GM12878 (cell line): Measurements from ENCODE around the gene USP34. TPM values are rescaled to one million over a fixed set of nuclear protein-coding genes. Genes with fewer than 3 reads are reported as not detected.
A peak's percentile ranks its signal among the peaks of the same experiment; 100 is the strongest.

ENCODE experiments used
- ATAC-seq: fragments of 200-7000 bp; cut with Tn5 transposase; 3 replicates; pipeline ENCODE4 v1.9.1; 2020; ENCODE audit warnings: mild to moderate bottlenecking, moderate library complexity
- BruUV-seq: library from RNA; stranded (reverse); fragments of 400-500 nt; replicated peaks from 2 replicates; lab custom pipeline; 2021; lab: Mats Ljungman, UMichigan
- CTCF ChIA-PET: fragments of 300-600 bp; sonication (Branson Sonifier 250); formaldehyde crosslinking; extraction: SDS; loops from one replicate; lab custom pipeline; 2021; ENCODE audit warnings: inconsistent platforms; lab: Yijun Ruan, JAX
- POLR2A ChIA-PET: fragments of 350-600 bp; formaldehyde crosslinking; extraction: SDS; loops from one replicate; lab custom pipeline; 2021; ENCODE audit warnings: inconsistent platforms; lab: Charles Lee
- RAD21 ChIA-PET: fragments of 300-600 bp; sonication (Branson Sonifier 250); formaldehyde crosslinking; loops from one replicate; lab custom pipeline; 2023; ENCODE audit warnings: antibody characterized with exemption; ENCODE audit not compliant: unreplicated experiment; lab: Charles Lee
- SMC1A ChIA-PET: fragments of 300-600 bp; sonication (Branson Sonifier 250); formaldehyde crosslinking; loops from one replicate; lab custom pipeline; 2023; ENCODE audit not compliant: unreplicated experiment, uncharacterized antibody; lab: Charles Lee
- DNase-seq: peaks from one replicate; pipeline ENCODE4 v3.0.0-alpha.2; 2011; ENCODE audit warnings: low read depth, low spot score
- FAIRE-seq: peaks from 3 replicates; lab custom pipeline; 2011; peaks lifted over from hg19 to GRCh38; lab: Jason Lieb, UNC
- H2AFZ ChIP-seq: 2 replicates; pipeline ENCODE4 v1.6.0; 2011; ENCODE audit warnings: low read depth, low read length, control low read depth; ENCODE audit not compliant: control insufficient read depth
- H3K27ac ChIP-seq: 2 replicates; pipeline ENCODE4 v1.5.1; 2011; ENCODE audit warnings: control low read depth; ENCODE audit not compliant: control insufficient read depth, insufficient read depth
- H3K27me3 ChIP-seq, 2 experiments: replicated peaks in 1 of 2; 2 replicates each; pipeline versions ENCODE4 v1.6.0 to v1.6.1; 2011; ENCODE audit warnings: low read length in 1 of 2; ENCODE audit not compliant: control insufficient read depth in 2 of 2, insufficient read depth in 2 of 2
- H3K36me3 ChIP-seq, 2 experiments: 2 replicates each; pipeline ENCODE4 v1.5.1; 2011; ENCODE audit warnings: low read length in 1 of 2; ENCODE audit not compliant: control insufficient read depth in 2 of 2, insufficient read depth in 2 of 2
- H3K4me1 ChIP-seq: 2 replicates; pipeline ENCODE4 v1.6.1; 2011; ENCODE audit warnings: mild to moderate bottlenecking, low read length, moderate library complexity, mixed read lengths; ENCODE audit not compliant: control insufficient read depth, insufficient read depth
- H3K4me2 ChIP-seq: 2 replicates; pipeline ENCODE4 v1.6.0; 2011; ENCODE audit warnings: control low read depth; ENCODE audit not compliant: control insufficient read depth, insufficient read depth
- H3K4me3 ChIP-seq: fragments of 200-600 bp; sonication (generic); 2 replicates; pipeline ENCODE4 v1.5.1; 2016
- H3K79me2 ChIP-seq: 2 replicates; pipeline ENCODE4 v1.6.0; 2011; ENCODE audit warnings: low read length; ENCODE audit not compliant: control insufficient read depth, insufficient read depth
- H3K9ac ChIP-seq: 2 replicates; pipeline ENCODE4 v1.8.0; 2011; ENCODE audit warnings: low read length, control low read depth, mixed read lengths; ENCODE audit not compliant: control insufficient read depth, insufficient read depth
- H3K9me3 ChIP-seq: replicated peaks from 3 replicates; pipeline ENCODE4 v1.5.1; 2011; ENCODE audit warnings: mild to moderate bottlenecking, low read length; ENCODE audit not compliant: control insufficient read depth, insufficient read depth
- H4K20me1 ChIP-seq: 2 replicates; pipeline ENCODE4 v1.6.0; 2011; ENCODE audit not compliant: control insufficient read depth, insufficient read depth
- CBX5 ChIP-seq: sonication (generic); IDR thresholded peaks from 2 replicates; pipeline ENCODE4 v1.6.1; 2016; ENCODE audit warnings: low read depth, moderate library complexity, mild to moderate bottlenecking, inconsistent platforms
- CHD4 ChIP-seq: fragments of 200-600 bp; sonication (generic); IDR thresholded peaks from 2 replicates; pipeline ENCODE4 v1.6.1; 2016; ENCODE audit warnings: mild to moderate bottlenecking
- FOXK2 ChIP-seq: fragments of 450-650 bp; IDR thresholded peaks from 2 replicates; pipeline ENCODE4 v1.6.1; 2017; ENCODE audit warnings: mild to moderate bottlenecking, moderate library complexity
- NFXL1 ChIP-seq: fragments of 450-650 bp; IDR thresholded peaks from 2 replicates; pipeline ENCODE4 v1.6.1; 2017; ENCODE audit warnings: antibody characterized with exemption, mild to moderate bottlenecking, borderline replicate concordance
- NR2C2 ChIP-seq: IDR thresholded peaks from 2 replicates; pipeline ENCODE4 v1.6.1; 2011; ENCODE audit warnings: borderline replicate concordance, low read depth; ENCODE audit not compliant: control insufficient read depth, insufficient read length
- NRF1 ChIP-seq: conservative IDR thresholded peaks from 2 replicates; pipeline ENCODE4 v1.6.1; 2011; ENCODE audit warnings: mild to moderate bottlenecking, low read depth, low read length, improper control_type of control experiment
- SREBF1 ChIP-seq: IDR thresholded peaks from 2 replicates; pipeline ENCODE4 v1.6.1; 2012; ENCODE audit warnings: mild to moderate bottlenecking, low read length
- TAF1 ChIP-seq: IDR thresholded peaks from 2 replicates; pipeline ENCODE4 v1.6.1; 2011; ENCODE audit warnings: mild to moderate bottlenecking, low read depth, low read length, borderline replicate concordance
- YBX1 ChIP-seq: fragments of 450-650 bp; IDR thresholded peaks from 2 replicates; pipeline ENCODE4 v1.6.1; 2016; ENCODE audit warnings: antibody characterized with exemption
- WGBS: methylation state at CpG from one replicate; pipeline ENCODE4 v1.1.6; 2016; ENCODE audit warnings: low lambda C conversion rate; ENCODE audit not compliant: insufficient replicate concordance, insufficient coverage; ENCODE audit errors: missing lambda C conversion rate; 5-methylcytosine and 5-hydroxymethylcytosine counted together
- in situ Hi-C: fragments of 300-500 bp; cut with MboI; formaldehyde crosslinking; loops from 9 replicates; pipeline ENCODE4 v1.14.3; 2018; ENCODE audit warnings: mixed read lengths
- intact Hi-C: fragments of 100-400 bp; cut with micrococcal nuclease; formaldehyde crosslinking; loops from one replicate; pipeline ENCODE4 v1.14.2; 2022; ENCODE audit not compliant: unreplicated experiment
- polyA plus RNA-seq, 11 experiments: library from polyadenylated mRNA; depleted of rRNA in 4 of 11; unstranded in 6 of 11; stranded (reverse) in 5 of 11; fragments of >200 nt; fragmentation: Nextera tagmentation in 4 of 11; fragmentation: Illumina TruSeq in 1 of 11; extraction: Ambion mirVana in 4 of 11; extraction: Trizol in 1 of 11; gene quantifications; 1 replicate in 1 of 11; 2 replicates in 10 of 11; pipeline versions ENCODE4 v1.2.1 to v1.2.3, GENCODE V29; 2011 to 2016; ENCODE audit warnings: inconsistent platforms in 2 of 11, missing spikeins in 2 of 11, low read depth in 1 of 11
- total RNA-seq, 4 experiments: library from RNA; depleted of rRNA in 3 of 4; stranded (reverse); fragments of >200 nt in 3 of 4; fragmentation: Illumina TruSeq in 1 of 4; extraction: Trizol in 1 of 4; gene quantifications; 2 replicates each; pipeline versions ENCODE4 v1.2.1 to v1.2.3, GENCODE V29; 2013 to 2021
- TF ChIP-seq, protein P1 (sequence below): IDR thresholded peaks from 2 replicates; pipeline ENCODE4 v1.6.1; 2011; ENCODE audit warnings: mild to moderate bottlenecking, low read depth, low read length, moderate library complexity; ENCODE audit not compliant: insufficient replicate concordance
- TF ChIP-seq, protein P2 (sequence below): fragments of 450-650 bp; formaldehyde crosslinking; IDR thresholded peaks from 2 replicates; pipeline ENCODE4 v1.4.0; 2020; ENCODE audit warnings: mild to moderate bottlenecking, moderate library complexity
- TF ChIP-seq, protein P3 (sequence below): fragments of 150-350 bp; IDR thresholded peaks from 2 replicates; pipeline ENCODE4 v1.6.1; 2016; ENCODE audit warnings: low read depth, low read length
- TF ChIP-seq, protein P4 (sequence below): fragments of 450-650 bp; IDR thresholded peaks from 2 replicates; pipeline ENCODE4 v1.6.1; 2014; ENCODE audit warnings: mild to moderate bottlenecking

The USP34 gene
- total and polyA plus RNA-seq, 10 of the 15 experiments (the other 5 are each of a cell fraction or from before 2014, with no cell fraction given) = 26.2 to 106 (median 62.1) TPM

DNA sequence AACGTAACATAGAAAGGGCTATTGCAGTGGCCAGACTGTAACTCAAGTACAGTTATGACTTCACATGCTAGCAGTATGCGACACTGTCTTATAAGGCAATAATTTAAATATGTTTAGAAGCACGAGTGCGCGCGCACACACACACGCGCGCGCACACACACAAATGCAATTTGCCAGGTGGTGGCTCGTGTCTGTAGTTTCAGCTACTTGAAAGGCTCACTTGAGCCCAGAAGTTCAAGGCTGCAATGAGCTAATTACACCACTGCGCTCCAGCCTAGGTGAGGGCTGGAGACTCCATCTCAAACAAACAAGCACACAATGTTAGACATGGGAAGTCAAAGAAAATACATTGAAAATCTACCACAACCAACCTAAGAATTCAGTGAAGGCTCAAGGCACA lies 103.7 kb downstream of the USP34 start (continued):
- TF ChIP-seq, protein P1, sequence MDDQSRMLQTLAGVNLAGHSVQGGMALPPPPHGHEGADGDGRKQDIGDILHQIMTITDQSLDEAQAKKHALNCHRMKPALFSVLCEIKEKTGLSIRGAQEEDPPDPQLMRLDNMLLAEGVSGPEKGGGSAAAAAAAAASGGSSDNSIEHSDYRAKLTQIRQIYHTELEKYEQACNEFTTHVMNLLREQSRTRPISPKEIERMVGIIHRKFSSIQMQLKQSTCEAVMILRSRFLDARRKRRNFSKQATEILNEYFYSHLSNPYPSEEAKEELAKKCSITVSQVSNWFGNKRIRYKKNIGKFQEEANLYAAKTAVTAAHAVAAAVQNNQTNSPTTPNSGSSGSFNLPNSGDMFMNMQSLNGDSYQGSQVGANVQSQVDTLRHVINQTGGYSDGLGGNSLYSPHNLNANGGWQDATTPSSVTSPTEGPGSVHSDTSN = no peak
- TF ChIP-seq YBX1 = no peak

DNA sequence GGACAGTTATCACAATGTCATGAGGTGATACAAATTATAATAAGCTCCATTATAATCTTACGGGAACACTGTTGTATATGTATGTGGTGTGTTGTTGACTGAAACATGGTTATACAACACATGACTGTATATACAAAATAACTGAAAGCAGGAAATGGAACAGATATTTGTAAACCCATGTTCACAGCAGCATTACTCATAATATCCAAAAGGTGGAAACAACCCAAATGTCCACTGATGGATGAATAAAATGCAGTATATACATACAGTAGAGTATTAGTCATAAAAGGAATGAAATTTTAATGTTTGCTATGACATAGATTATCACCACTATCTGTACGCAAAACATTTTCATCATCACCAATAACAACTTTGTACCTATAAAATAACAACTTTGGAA lies 107.3 kb downstream of the USP34 start:
- ChIA-PET SMC1A (interaction anchor here (0.5 to 1.3 kb wide), 2 partner anchors 26 to 78 kb away, joined by 3 to 4 read pairs; no protein-coding TSS in a partner anchor), POLR2A (no interaction called here), RAD21 (no interaction called here), CTCF (interaction anchor here (0.8 to 1.2 kb wide), 2 partner anchors 9 to 295 kb away, joined by 3 read pairs; no protein-coding TSS in a partner anchor)
- ATAC-seq (peak; percentile 50), DNase-seq (no peak), FAIRE-seq (no peak)
- Histone ChIP-seq H3K9ac (no peak overlapping the region), H3K4me2 (no peak overlapping the region), H3K4me3 (no peak overlapping the region), H3K79me2 (peaks cover 4% of the 10 kb centered on the region), H3K36me3 (peaks cover 0 to 18% of the 10 kb centered on the region in 2 experiments; a peak in 3 of 4 replicates), H2AFZ (no peak overlapping the region), H3K27ac (no peak overlapping the region), H3K4me1 (0 out of 2 replicates have a peak, but pooled peaks cover under 1% of the 10 kb centered on the region), H3K9me3 (no peaks in the 10 kb centered on the region; the same call in 1 of the 3 replicates), H3K27me3 (no peaks in the 10 kb centered on the region), H4K20me1 (no peaks in the 10 kb centered on the region)
- in situ Hi-C loops (no loop called here), intact Hi-C loops (no loop called here)
- WGBS = 100% methylated on average over 2 of the region's 2 CpGs
- BruUV-seq = no TSS peak
- TF ChIP-seq FOXK2 (no peak), NFXL1 (no peak), CBX5 (no peak), NR2C2 (no peak), TAF1 (no peak), SREBF1 (no peak), NRF1 (no peak), CHD4 (no peak)
- TF ChIP-seq, protein P2, sequence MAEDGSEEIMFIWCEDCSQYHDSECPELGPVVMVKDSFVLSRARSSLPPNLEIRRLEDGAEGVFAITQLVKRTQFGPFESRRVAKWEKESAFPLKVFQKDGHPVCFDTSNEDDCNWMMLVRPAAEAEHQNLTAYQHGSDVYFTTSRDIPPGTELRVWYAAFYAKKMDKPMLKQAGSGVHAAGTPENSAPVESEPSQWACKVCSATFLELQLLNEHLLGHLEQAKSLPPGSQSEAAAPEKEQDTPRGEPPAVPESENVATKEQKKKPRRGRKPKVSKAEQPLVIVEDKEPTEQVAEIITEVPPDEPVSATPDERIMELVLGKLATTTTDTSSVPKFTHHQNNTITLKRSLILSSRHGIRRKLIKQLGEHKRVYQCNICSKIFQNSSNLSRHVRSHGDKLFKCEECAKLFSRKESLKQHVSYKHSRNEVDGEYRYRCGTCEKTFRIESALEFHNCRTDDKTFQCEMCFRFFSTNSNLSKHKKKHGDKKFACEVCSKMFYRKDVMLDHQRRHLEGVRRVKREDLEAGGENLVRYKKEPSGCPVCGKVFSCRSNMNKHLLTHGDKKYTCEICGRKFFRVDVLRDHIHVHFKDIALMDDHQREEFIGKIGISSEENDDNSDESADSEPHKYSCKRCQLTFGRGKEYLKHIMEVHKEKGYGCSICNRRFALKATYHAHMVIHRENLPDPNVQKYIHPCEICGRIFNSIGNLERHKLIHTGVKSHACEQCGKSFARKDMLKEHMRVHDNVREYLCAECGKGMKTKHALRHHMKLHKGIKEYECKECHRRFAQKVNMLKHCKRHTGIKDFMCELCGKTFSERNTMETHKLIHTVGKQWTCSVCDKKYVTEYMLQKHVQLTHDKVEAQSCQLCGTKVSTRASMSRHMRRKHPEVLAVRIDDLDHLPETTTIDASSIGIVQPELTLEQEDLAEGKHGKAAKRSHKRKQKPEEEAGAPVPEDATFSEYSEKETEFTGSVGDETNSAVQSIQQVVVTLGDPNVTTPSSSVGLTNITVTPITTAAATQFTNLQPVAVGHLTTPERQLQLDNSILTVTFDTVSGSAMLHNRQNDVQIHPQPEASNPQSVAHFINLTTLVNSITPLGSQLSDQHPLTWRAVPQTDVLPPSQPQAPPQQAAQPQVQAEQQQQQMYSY (CRISPR knock-in tag) = no peak
- TF ChIP-seq, protein P3, sequence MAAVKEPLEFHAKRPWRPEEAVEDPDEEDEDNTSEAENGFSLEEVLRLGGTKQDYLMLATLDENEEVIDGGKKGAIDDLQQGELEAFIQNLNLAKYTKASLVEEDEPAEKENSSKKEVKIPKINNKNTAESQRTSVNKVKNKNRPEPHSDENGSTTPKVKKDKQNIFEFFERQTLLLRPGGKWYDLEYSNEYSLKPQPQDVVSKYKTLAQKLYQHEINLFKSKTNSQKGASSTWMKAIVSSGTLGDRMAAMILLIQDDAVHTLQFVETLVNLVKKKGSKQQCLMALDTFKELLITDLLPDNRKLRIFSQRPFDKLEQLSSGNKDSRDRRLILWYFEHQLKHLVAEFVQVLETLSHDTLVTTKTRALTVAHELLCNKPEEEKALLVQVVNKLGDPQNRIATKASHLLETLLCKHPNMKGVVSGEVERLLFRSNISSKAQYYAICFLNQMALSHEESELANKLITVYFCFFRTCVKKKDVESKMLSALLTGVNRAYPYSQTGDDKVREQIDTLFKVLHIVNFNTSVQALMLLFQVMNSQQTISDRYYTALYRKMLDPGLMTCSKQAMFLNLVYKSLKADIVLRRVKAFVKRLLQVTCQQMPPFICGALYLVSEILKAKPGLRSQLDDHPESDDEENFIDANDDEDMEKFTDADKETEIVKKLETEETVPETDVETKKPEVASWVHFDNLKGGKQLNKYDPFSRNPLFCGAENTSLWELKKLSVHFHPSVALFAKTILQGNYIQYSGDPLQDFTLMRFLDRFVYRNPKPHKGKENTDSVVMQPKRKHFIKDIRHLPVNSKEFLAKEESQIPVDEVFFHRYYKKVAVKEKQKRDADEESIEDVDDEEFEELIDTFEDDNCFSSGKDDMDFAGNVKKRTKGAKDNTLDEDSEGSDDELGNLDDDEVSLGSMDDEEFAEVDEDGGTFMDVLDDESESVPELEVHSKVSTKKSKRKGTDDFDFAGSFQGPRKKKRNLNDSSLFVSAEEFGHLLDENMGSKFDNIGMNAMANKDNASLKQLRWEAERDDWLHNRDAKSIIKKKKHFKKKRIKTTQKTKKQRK = no peak
- TF ChIP-seq, protein P4, sequence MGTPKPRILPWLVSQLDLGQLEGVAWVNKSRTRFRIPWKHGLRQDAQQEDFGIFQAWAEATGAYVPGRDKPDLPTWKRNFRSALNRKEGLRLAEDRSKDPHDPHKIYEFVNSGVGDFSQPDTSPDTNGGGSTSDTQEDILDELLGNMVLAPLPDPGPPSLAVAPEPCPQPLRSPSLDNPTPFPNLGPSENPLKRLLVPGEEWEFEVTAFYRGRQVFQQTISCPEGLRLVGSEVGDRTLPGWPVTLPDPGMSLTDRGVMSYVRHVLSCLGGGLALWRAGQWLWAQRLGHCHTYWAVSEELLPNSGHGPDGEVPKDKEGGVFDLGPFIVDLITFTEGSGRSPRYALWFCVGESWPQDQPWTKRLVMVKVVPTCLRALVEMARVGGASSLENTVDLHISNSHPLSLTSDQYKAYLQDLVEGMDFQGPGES = no peak
